HepG2 (cell line): ENCODE data around the gene GPR62. TPM values are rescaled to one million over a fixed set of nuclear protein-coding genes. Genes with fewer than 3 reads are reported as not detected.

Source experiments
- BCL3 ChIP-seq: sonication (generic); formaldehyde crosslinking; IDR thresholded peaks from 2 replicates; pipeline ENCODE4 v1.5.1; 2020; ENCODE audit warnings: mild to moderate bottlenecking, missing genetic modification reagents, moderate library complexity
- CENPT ChIP-seq: sonication (generic); formaldehyde crosslinking; IDR thresholded peaks from 2 replicates; pipeline ENCODE4 v1.8.0; 2022; ENCODE audit warnings: low read depth, mild to moderate bottlenecking, moderate library complexity, missing genetic modification reagents
- DMTF1 ChIP-seq: sonication (generic); formaldehyde crosslinking; IDR thresholded peaks from 2 replicates; pipeline ENCODE4 v1.4.0; 2020; ENCODE audit warnings: mild to moderate bottlenecking, missing genetic modification reagents
- EEA1 ChIP-seq: sonication (generic); formaldehyde crosslinking; IDR thresholded peaks from 2 replicates; pipeline ENCODE4 v1.5.1; 2020; ENCODE audit warnings: mild to moderate bottlenecking, missing genetic modification reagents, borderline replicate concordance
- HIC2 ChIP-seq: sonication (generic); formaldehyde crosslinking; IDR thresholded peaks from 2 replicates; pipeline ENCODE4 v1.9.0; 2022; ENCODE audit warnings: low read depth, missing genetic modification reagents
- IRX3 ChIP-seq: sonication (generic); formaldehyde crosslinking; IDR thresholded peaks from 2 replicates; pipeline ENCODE4 v1.8.1; 2023; ENCODE audit warnings: mild to moderate bottlenecking, low read depth, missing genetic modification reagents, borderline replicate concordance
- JUN ChIP-seq: sonication (generic); formaldehyde crosslinking; IDR thresholded peaks from 2 replicates; pipeline ENCODE4 v1.4.0; 2020; ENCODE audit warnings: mild to moderate bottlenecking, missing genetic modification reagents
- MAFF ChIP-seq: IDR thresholded peaks from 2 replicates; pipeline ENCODE4 v1.6.1; 2011; ENCODE audit warnings: low read depth, low read length, improper control_type of control experiment
- ZFP37 ChIP-seq: sonication (generic); formaldehyde crosslinking; IDR thresholded peaks from 2 replicates; pipeline ENCODE4 v1.4.0; 2020; ENCODE audit warnings: missing genetic modification reagents, borderline replicate concordance
- ZNF160 ChIP-seq: sonication (generic); formaldehyde crosslinking; IDR thresholded peaks from 2 replicates; pipeline ENCODE4 v1.8.0; 2022; ENCODE audit warnings: mild to moderate bottlenecking, inconsistent platforms, missing genetic modification reagents
- ZNF253 ChIP-seq: sonication (generic); formaldehyde crosslinking; IDR thresholded peaks from 2 replicates; pipeline ENCODE4 v1.8.0; 2022; ENCODE audit warnings: mild to moderate bottlenecking, missing genetic modification reagents, borderline replicate concordance
- ZNF274 ChIP-seq: sonication (generic); formaldehyde crosslinking; IDR thresholded peaks from 2 replicates; pipeline ENCODE4 v1.5.1; 2020; ENCODE audit warnings: mild to moderate bottlenecking, missing genetic modification reagents
- ZNF549 ChIP-seq: sonication (generic); formaldehyde crosslinking; IDR thresholded peaks from 2 replicates; pipeline ENCODE4 v1.5.0; 2020; ENCODE audit warnings: missing genetic modification reagents
- ZNF724P ChIP-seq: sonication (generic); formaldehyde crosslinking; IDR thresholded peaks from 2 replicates; pipeline ENCODE4 v1.8.0; 2022; ENCODE audit warnings: missing genetic modification reagents, borderline replicate concordance
- polyA plus RNA-seq, 8 experiments: library from polyadenylated mRNA; depleted of rRNA in 3 of 8; stranded (reverse) in 7 of 8; unstranded in 1 of 8; fragments of >200 nt; fragmentation: Illumina TruSeq in 4 of 8; extraction: Trizol in 4 of 8; gene quantifications; 2 replicates each; pipeline versions ENCODE4 v1.2.1 to v1.2.3, GENCODE V29; 2011 to 2016; ENCODE audit warnings: low read depth in 4 of 8, missing spikeins in 1 of 8, mixed read lengths in 1 of 8; ENCODE audit not compliant: insufficient read depth in 1 of 8
- total RNA-seq, 5 experiments: library from RNA; depleted of rRNA; stranded (reverse); fragments of >200 nt; fragmentation: Illumina TruSeq; extraction: Trizol; gene quantifications; 2 replicates each; pipeline ENCODE4 v1.2.3, GENCODE V29; 2016; ENCODE audit warnings: low read depth in 1 of 5
- TF ChIP-seq, protein P1 (sequence below): fragments of 450-650 bp; IDR thresholded peaks from 2 replicates; pipeline ENCODE4 v1.6.1; 2017; ENCODE audit warnings: mild to moderate bottlenecking
- TF ChIP-seq, protein P2 (sequence below): sonication (generic); formaldehyde crosslinking; IDR thresholded peaks from 2 replicates; pipeline ENCODE4 v1.8.1; 2023; ENCODE audit warnings: mild to moderate bottlenecking, missing genetic modification reagents
- TF ChIP-seq, protein P3 (sequence below): sonication (generic); formaldehyde crosslinking; IDR thresholded peaks from 2 replicates; pipeline ENCODE4 v1.8.0; 2022; ENCODE audit warnings: missing genetic modification reagents, low read depth, mild to moderate bottlenecking, borderline replicate concordance

GPR62 gene
- total and polyA plus RNA-seq, 2 of the 13 experiments (the other 11 are each of a cell fraction or from before 2014, with no cell fraction given) = not detected

GRCh38 chr3:51982838-51983577 is 27.8 kb downstream of the GPR62 start, which contains the start of gene ACY1 (continued):
- peak; percentile 88 for TF ChIP-seq ZNF253 (CRISPR knock-in tag)
- TF ChIP-seq, protein P1, sequence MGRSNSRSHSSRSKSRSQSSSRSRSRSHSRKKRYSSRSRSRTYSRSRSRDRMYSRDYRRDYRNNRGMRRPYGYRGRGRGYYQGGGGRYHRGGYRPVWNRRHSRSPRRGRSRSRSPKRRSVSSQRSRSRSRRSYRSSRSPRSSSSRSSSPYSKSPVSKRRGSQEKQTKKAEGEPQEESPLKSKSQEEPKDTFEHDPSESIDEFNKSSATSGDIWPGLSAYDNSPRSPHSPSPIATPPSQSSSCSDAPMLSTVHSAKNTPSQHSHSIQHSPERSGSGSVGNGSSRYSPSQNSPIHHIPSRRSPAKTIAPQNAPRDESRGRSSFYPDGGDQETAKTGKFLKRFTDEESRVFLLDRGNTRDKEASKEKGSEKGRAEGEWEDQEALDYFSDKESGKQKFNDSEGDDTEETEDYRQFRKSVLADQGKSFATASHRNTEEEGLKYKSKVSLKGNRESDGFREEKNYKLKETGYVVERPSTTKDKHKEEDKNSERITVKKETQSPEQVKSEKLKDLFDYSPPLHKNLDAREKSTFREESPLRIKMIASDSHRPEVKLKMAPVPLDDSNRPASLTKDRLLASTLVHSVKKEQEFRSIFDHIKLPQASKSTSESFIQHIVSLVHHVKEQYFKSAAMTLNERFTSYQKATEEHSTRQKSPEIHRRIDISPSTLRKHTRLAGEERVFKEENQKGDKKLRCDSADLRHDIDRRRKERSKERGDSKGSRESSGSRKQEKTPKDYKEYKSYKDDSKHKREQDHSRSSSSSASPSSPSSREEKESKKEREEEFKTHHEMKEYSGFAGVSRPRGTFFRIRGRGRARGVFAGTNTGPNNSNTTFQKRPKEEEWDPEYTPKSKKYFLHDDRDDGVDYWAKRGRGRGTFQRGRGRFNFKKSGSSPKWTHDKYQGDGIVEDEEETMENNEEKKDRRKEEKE = no peak
- TF ChIP-seq, protein P2, sequence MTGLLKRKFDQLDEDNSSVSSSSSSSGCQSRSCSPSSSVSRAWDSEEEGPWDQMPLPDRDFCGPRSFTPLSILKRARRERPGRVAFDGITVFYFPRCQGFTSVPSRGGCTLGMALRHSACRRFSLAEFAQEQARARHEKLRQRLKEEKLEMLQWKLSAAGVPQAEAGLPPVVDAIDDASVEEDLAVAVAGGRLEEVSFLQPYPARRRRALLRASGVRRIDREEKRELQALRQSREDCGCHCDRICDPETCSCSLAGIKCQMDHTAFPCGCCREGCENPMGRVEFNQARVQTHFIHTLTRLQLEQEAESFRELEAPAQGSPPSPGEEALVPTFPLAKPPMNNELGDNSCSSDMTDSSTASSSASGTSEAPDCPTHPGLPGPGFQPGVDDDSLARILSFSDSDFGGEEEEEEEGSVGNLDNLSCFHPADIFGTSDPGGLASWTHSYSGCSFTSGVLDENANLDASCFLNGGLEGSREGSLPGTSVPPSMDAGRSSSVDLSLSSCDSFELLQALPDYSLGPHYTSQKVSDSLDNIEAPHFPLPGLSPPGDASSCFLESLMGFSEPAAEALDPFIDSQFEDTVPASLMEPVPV = peak; percentile 91; the same call in 1 of the 2 replicates
- 0 out of 2 replicates have a peak, but pooled peaks have one; percentile 21 for TF ChIP-seq EEA1 (CRISPR knock-in tag)
- no peak; the same call in 1 of the 2 replicates for TF ChIP-seq HIC2 (CRISPR knock-in tag)
- TF ChIP-seq IRX3 (CRISPR knock-in tag) = peak; percentile 81; the same call in 1 of the 2 replicates
- peak; percentile 42; the same call in 1 of the 2 replicates for TF ChIP-seq ZNF274 (CRISPR knock-in tag)
- no peak for TF ChIP-seq CENPT
- no peak for TF ChIP-seq JUN (CRISPR knock-in tag)
- TF ChIP-seq ZNF160 = peak; percentile 82
- TF ChIP-seq MAFF = no peak
- TF ChIP-seq DMTF1 (CRISPR knock-in tag) = peak; percentile 83; the same call in 1 of the 2 replicates
- TF ChIP-seq BCL3 (CRISPR knock-in tag) = peak; percentile 60; the same call in 1 of the 2 replicates
- TF ChIP-seq ZNF549 = no peak
- TF ChIP-seq, protein P3, sequence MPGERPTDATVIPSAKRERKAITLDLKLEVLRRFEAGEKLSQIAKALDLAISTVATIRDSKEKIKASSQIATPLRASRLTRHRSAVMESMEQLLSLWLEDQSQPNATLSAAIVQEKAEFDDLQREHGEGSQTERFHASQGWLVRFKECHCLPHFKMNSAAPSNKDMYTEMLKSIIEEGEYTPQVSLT (CRISPR knock-in tag) = no peak; the same call in 1 of the 2 replicates
- no peak; the same call in 1 of the 2 replicates for TF ChIP-seq ZFP37 (CRISPR knock-in tag)
- TF ChIP-seq ZNF724P (CRISPR knock-in tag) = peak; percentile 17; the same call in 1 of the 2 replicates
